MG63 (cell line): ENCODE data around the gene SULT4A1. TPM values are rescaled to one million over a fixed set of nuclear protein-coding genes. Genes with fewer than 3 reads are reported as not detected.
A peak's percentile ranks its signal among the peaks of the same experiment; 100 is the strongest.

Source experiments
- DNase-seq: peaks from one replicate; pipeline ENCODE4 v3.0.0-alpha.2; 2020
- H3K27me3 ChIP-seq: fragments of 250-450 bp; sonication (Bioruptor Pico); 2 replicates; pipeline ENCODE4 v1.5.1; 2020; ENCODE audit warnings: mild to moderate bottlenecking, moderate library complexity
- H3K36me3 ChIP-seq: fragments of 250-450 bp; sonication (Bioruptor Pico); 2 replicates; pipeline ENCODE4 v1.5.1; 2020; ENCODE audit warnings: mild to moderate bottlenecking, moderate library complexity
- H3K4me3 ChIP-seq: fragments of 250-450 bp; sonication (Bioruptor Pico); 2 replicates; pipeline ENCODE4 v1.5.1; 2020; ENCODE audit warnings: mild to moderate bottlenecking, moderate library complexity
- H3K9me3 ChIP-seq: fragments of 250-450 bp; sonication (Bioruptor Pico); 2 replicates; pipeline ENCODE4 v1.5.1; 2020; ENCODE audit warnings: mild to moderate bottlenecking, moderate library complexity
- total RNA-seq: library from RNA; depleted of rRNA; stranded (reverse); fragments of >200 nt; shearing (Covaris generic); gene quantifications from 2 replicates; pipeline ENCODE4 v1.2.3, GENCODE V29; 2014; ENCODE audit warnings: low replicate concordance

Gene SULT4A1
- total RNA-seq, 1 experiment from 2014 or later: not detected

DNA sequence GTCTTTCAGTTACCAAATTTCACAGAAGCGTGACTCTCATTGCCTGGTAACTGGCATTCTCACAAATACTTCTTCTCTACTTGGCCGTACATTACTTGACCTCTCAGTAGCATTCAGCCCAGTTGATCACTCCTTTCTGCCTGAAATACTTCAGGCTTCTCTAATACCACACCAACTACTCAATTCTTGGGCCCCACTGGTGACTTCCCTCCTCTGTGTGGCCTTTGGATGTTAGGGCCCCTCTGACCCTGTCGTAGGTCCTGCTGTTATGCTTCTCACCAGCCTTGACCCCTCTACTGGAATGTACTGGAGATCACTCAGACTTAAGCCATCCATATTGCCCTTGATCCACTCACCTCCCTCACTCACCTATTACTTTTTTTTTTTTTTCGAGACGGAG lies 48.0 kb downstream of the SULT4A1 start:
- Histone ChIP-seq H3K4me3 (no peak overlapping the region), H3K36me3 (no peaks in the 10 kb centered on the region), H3K27me3 (no peaks in the 10 kb centered on the region), H3K9me3 (no peaks in the 10 kb centered on the region)
- no peak for DNase-seq

- DNase-seq: no peak
- Histone ChIP-seq H3K4me3 (peak overlapping the region; percentile 83), H3K36me3 (no peaks in the 10 kb centered on the region), H3K27me3 (no peaks in the 10 kb centered on the region), H3K9me3 (no peaks in the 10 kb centered on the region)
These were observed 49.4 kb downstream of the SULT4A1 start for GRCh38 chr22:43812890-43813289.

DNA sequence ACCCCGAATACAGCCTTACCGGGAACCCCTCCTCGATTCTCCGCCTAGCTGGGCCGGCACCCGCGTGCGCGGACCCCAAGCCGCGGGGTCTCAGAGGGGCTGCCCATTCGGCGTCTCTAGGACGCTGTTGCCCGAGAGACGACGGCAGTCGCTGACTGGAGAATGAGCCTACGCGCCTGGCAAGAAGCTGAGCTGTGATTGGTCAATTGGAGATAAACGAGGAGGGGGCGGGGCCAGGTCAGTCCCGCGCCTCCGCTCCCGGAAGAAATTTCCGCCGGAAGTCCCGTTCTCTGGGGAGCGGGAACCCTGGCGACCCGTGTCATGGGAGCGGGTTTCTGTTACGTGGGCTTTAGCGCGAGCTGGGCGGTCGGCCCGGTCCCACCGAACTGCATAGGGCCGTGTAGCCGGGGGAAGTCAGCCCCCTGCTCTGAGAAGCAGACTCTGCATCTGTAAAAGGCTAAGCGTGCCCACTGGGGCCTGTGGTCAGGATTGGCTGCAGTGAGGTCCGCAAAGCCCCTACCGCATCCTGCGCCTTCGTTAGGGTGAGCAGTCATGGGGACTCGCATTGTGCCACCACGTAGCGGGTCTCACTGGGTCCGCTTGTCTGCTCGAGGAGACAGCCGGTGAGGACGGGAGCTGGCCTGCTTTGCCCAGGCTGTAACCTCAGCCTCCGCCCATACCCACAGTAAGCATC lies 50.0 kb downstream of the SULT4A1 start, which contains the start of gene EFCAB6:
Gene EFCAB6, minus strand, starts transcription at position 157 of the 694 bp plus-strand sequence. CDS start 29,987 bp downstream, outside the sequence.
- DNase-seq: peak; percentile 91
- Histone ChIP-seq H3K9me3 (no peaks in the 10 kb centered on the region), H3K4me3 (peak within 1 kb of the TSS; percentile 83), H3K36me3 (no peaks in the 10 kb centered on the region), H3K27me3 (no peaks in the 10 kb centered on the region)

DNA sequence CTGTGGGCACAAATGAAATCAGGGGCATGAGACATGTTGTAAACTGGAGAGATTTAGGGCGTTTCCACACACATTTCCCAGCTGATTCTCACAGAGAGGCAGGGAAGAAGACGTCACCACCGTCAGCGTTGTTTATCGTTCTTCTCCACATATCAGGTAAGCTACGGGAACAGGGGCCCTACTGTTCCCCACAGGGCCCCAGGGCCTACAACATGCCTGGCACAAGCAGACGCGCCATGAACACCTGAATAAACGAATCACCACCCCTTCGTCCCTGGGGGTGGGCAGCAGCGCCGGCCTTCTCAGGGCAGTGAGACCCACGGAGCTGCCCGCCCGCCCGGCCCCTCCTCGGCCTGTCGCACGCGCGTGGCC lies 50.5 kb downstream of the SULT4A1 start:
- no peak for DNase-seq
- H3K4me3 ChIP-seq: peak overlapping the region; percentile 83

DNA sequence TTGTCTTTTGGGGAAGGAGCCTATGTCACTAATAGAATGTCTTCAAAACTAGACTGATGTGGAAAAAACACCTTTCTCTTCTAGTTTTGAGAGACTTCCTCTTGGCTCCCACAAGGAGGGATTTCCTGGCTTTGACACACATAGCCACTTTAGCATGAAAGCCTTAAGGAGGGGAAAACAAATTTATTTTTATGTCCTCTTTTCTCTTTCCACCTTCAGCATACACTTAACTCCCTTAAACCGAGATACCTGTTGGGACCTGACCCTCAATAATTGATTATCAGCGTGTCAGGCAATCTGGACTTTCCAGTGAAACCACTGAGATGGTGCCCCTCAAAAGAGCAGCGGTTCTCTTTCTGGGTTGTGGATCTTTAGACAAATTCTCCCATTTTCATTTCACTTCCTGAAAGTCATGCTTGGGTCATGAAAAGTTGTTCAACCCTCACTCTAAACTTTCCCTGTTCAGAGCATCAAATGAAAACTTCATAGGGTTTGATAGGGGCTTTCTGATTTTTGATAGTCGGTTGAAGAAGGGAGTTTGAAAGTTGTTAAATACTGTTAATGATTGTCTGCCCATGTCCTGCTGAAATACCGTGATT lies 59.3 kb downstream of the SULT4A1 start:
- peaks cover 15% of the 10 kb centered on the region for H3K9me3 ChIP-seq

More for the DNA sequence above, 50.5 kb downstream of the SULT4A1 start:
- no peaks in the 10 kb centered on the region for H3K27me3 ChIP-seq
- no peaks in the 10 kb centered on the region for H3K36me3 ChIP-seq
- no peaks in the 10 kb centered on the region for H3K9me3 ChIP-seq

DNA sequence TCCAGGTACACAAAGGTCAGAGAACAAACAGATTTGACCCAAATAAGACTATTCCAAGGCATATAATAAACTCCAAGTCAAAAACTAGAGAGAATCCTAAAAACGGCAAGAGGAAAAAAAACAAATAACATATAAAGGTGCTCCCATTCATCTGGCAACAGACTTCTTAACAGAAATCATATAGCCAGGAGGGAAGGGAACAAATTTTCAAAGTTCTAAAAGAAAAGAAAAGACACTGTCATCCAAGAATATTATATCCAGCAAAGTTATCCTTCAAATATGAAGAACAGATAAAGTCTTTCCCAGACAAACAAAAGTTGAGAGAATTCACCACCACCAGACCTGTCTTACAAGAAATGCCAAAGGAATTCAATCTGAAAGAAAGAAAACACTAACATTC lies 61.3 kb downstream of the SULT4A1 start:
- DNase-seq: no peak
- H3K36me3 ChIP-seq: no peaks in the 10 kb centered on the region
- H3K4me3 ChIP-seq: no peak overlapping the region
- no peaks in the 10 kb centered on the region for H3K27me3 ChIP-seq
- peaks cover 15% of the 10 kb centered on the region for H3K9me3 ChIP-seq

More for the DNA sequence above, 59.3 kb downstream of the SULT4A1 start:
- Histone ChIP-seq H3K36me3 (no peaks in the 10 kb centered on the region), H3K4me3 (no peak overlapping the region), H3K27me3 (no peaks in the 10 kb centered on the region)
- no peak for DNase-seq

GRCh38 chr22:43798492-43798891 lies 63.8 kb downstream of the SULT4A1 start:
- Histone ChIP-seq H3K9me3 (peaks cover 15% of the 10 kb centered on the region), H3K36me3 (no peaks in the 10 kb centered on the region), H3K4me3 (no peak overlapping the region), H3K27me3 (no peaks in the 10 kb centered on the region)
- DNase-seq: no peak

- Histone ChIP-seq H3K9me3 (peaks cover 14% of the 10 kb centered on the region), H3K36me3 (no peaks in the 10 kb centered on the region), H3K27me3 (no peaks in the 10 kb centered on the region), H3K4me3 (no peak overlapping the region)
- no peak for DNase-seq
These were observed 65.7 kb downstream of the SULT4A1 start for GRCh38 chr22:43796567-43796966.

DNA sequence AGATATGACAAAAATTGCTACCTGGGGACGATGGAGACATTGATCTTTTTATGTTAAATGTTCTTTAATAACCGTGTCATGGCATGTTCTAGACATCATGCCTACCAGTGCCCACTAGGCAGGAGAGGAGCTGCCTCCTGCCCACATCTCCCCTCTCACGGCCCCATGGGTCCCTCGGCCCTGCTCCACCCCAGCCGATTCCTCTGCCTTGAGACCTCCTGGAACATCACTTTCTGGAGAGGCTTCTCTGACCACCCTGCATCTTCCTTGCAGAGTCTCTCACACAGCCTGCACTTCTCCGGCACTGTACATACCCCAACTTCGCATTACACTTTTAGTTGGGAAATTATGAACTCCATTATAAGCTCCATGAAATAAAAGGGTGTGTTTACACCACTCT lies 67.0 kb downstream of the SULT4A1 start:
- H3K9me3 ChIP-seq: peaks cover 2% of the 10 kb centered on the region
- no peak for DNase-seq
- no peaks in the 10 kb centered on the region for H3K27me3 ChIP-seq
- H3K36me3 ChIP-seq: no peaks in the 10 kb centered on the region
- H3K4me3 ChIP-seq: no peak overlapping the region

- Histone ChIP-seq H3K27me3 (no peaks in the 10 kb centered on the region), H3K4me3 (no peak overlapping the region), H3K9me3 (no peaks in the 10 kb centered on the region), H3K36me3 (no peaks in the 10 kb centered on the region)
- DNase-seq: no peak
These were observed 69.4 kb downstream of the SULT4A1 start for GRCh38 chr22:43792905-43793304.

GRCh38 chr22:43789452-43789851 lies 72.9 kb downstream of the SULT4A1 start:
- Histone ChIP-seq H3K9me3 (no peaks in the 10 kb centered on the region; the same call in 1 of the 2 replicates), H3K4me3 (no peak overlapping the region), H3K27me3 (no peaks in the 10 kb centered on the region), H3K36me3 (no peaks in the 10 kb centered on the region)
- peak; percentile 97 for DNase-seq

- no peak for DNase-seq
- Histone ChIP-seq H3K27me3 (no peaks in the 10 kb centered on the region), H3K9me3 (no peaks in the 10 kb centered on the region; the same call in 1 of the 2 replicates), H3K4me3 (no peak overlapping the region), H3K36me3 (no peaks in the 10 kb centered on the region)
These were observed 78.5 kb downstream of the SULT4A1 start for GRCh38 chr22:43783777-43784176.

GRCh38 chr22:43782448-43782847 lies 79.9 kb downstream of the SULT4A1 start:
- Histone ChIP-seq H3K4me3 (no peak overlapping the region), H3K36me3 (no peaks in the 10 kb centered on the region), H3K9me3 (no peaks in the 10 kb centered on the region; the same call in 1 of the 2 replicates), H3K27me3 (no peaks in the 10 kb centered on the region)
- no peak for DNase-seq

- DNase-seq: peak; percentile 70
- H3K36me3 ChIP-seq: no peaks in the 10 kb centered on the region
- no peak overlapping the region for H3K4me3 ChIP-seq
- no peaks in the 10 kb centered on the region for H3K27me3 ChIP-seq
- H3K9me3 ChIP-seq: no peaks in the 10 kb centered on the region
These were observed 85.0 kb downstream of the SULT4A1 start for GRCh38 chr22:43777286-43777685.

- Histone ChIP-seq H3K9me3 (no peaks in the 10 kb centered on the region), H3K36me3 (no peaks in the 10 kb centered on the region), H3K27me3 (no peaks in the 10 kb centered on the region), H3K4me3 (no peak overlapping the region)
- no peak for DNase-seq
These were observed 86.1 kb downstream of the SULT4A1 start for GRCh38 chr22:43776081-43776670.
